GM12874 (cell line): Measurements from ENCODE around the gene SLC22A16.

ENCODE experiments used
- CTCF ChIP-seq: IDR thresholded peaks from 2 replicates; pipeline ENCODE4 v1.5.1; 2011; ENCODE audit warnings: low read depth, mild to moderate bottlenecking, control low read depth, low read length, moderate library complexity; ENCODE audit not compliant: insufficient read depth

Gene SLC22A16

DNA sequence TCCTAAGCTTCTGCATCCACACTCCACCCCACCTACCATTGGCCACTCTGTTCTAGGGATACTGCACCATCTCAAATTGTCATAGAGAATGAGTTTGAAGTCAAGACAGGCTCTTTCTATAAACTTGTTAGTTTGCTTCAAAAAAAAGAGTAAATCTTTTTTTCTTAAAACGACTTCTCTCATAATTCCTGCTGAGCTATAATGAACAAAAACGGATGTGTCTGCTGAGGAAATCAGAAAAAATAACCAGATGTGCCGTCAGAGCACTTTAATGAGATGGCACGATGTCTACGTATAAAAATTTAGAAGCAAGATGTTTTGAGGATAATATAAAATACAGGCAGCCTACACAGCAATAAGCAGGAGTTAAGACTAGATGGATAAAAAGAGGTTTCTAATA is 37.1 kb downstream of the SLC22A16 start:
- no peak for TF ChIP-seq CTCF

DNA sequence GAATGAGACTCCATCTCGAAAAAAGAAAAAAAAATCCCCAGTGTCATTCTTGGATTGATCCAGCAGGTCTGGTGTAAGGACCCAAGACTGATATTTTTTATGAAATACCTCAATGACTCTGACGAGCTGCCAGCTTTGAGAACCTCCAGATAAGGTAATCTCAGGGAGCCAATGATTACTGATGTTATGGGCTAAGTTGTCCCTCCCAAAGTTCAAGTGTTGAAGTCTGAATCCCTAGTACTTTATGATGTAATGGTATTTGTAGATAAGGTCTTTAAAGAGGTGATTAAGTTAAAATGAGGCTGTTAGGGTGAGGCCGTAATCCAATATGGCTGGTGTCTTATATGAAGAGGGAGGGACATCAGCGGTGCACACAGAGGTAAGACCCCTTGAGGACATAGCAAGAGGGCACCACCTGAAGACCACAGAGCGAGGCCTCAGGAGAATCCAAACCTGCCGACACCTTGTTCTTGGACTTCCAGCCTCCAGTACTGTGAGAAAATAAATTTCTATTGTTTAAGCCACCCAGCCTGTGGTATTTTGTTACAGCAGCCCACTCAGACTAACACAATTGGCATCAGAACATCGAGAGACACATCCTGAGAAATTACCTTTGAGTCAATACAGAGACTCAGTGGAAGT is 41.3 kb downstream of the SLC22A16 start:
- no peak for TF ChIP-seq CTCF

DNA sequence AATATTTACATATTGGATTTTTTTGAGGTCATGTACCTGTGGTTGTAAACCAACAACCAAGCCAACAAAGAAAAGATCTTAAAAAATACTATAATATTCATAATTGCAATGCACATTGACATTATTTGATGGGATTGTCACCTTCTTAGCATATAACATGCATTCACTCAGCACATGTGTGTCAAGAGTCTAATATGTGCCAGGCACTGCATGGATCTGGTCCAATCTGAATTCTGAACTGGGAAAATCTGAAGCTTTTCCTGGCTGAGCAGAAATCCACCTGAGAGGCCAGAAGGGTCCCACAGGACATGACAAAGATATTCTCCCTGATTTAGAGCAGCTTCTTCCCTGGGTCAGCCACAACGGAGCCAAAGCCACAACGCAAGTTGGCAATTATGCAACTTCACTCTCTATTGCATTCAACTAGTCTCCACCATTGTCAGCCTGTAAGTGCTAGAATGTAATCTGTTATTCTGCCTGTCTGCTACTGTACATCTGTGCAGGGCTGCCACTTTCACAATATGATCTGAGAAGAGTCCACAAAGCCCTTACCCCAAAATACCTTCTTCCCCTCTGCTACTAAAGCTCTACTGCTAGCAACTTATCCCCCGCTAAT is 44.0 kb downstream of the SLC22A16 start:
- no peak for TF ChIP-seq CTCF

GRCh38 chr6:110430741-110431140 is 45.7 kb downstream of the SLC22A16 start:
- TF ChIP-seq CTCF: no peak

DNA sequence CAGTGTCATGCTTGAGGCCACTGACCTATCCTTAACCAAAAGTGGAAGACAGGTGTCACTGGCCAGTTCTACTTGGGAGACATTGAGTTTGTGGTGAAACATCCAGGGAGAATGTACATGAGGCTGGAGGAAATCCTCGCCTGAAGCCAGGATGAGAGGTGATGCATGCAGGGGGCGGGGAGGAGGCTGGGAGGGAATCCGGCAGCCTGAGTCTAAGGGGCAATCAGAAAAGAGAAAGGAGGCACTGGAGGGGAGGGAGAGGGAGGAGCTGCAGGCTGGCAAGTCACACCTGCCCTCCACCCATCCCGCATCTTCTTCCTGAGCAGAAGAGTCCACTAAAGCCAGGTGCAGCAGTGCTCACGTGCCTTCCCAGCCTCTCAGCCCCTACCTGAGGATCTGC is 46.2 kb downstream of the SLC22A16 start:
- no peak for TF ChIP-seq CTCF

- no peak for TF ChIP-seq CTCF
Measured at GRCh38 chr6:110428153-110428552, 48.3 kb downstream of the SLC22A16 start.

GRCh38 chr6:110425816-110426215 is 50.6 kb downstream of the SLC22A16 start:
- no peak for TF ChIP-seq CTCF
